Suprapubic skin (tissue), 4 donors: ENCODE results near the gene SPINT4.

ENCODE experiments used
- CTCF ChIP-seq, 2 donors: fragments of 200-600 bp in 1 of 2; fragments of 450-650 bp in 1 of 2; sonication (generic) in 1 of 2; IDR thresholded peaks; one replicate each; pipeline ENCODE4 v1.5.1; 2016 to 2019; ENCODE audit warnings: antibody characterized with exemption in 2 of 2, mild to moderate bottlenecking in 1 of 2, moderate library complexity in 1 of 2
- EP300 ChIP-seq: sonication (generic); formaldehyde crosslinking; IDR thresholded peaks from one replicate; pipeline ENCODE4 v1.6.1; 2017; ENCODE audit warnings: antibody characterized with exemption
- POLR2A ChIP-seq, 2 donors: fragments of 450-650 bp; IDR thresholded peaks; one replicate each; pipeline ENCODE4 v1.6.1; 2017; ENCODE audit warnings: antibody characterized with exemption in 2 of 2, mild to moderate bottlenecking in 2 of 2, moderate library complexity in 2 of 2
- POLR2AphosphoS5 ChIP-seq, 3 donors: sonication (generic); formaldehyde crosslinking; IDR thresholded peaks; one replicate each; pipeline ENCODE4 v1.6.1; 2017; ENCODE audit warnings: antibody characterized with exemption in 3 of 3

GRCh38 chr20:45672765-45673164 lies 49.4 kb upstream of the SPINT4 start:
- TF ChIP-seq CTCF (IDR thresholded peaks at IDR 0.05) (no peak), EP300 (no peak), POLR2A (IDR thresholded peaks at IDR 0.05) (no peak), POLR2AphosphoS5 (IDR thresholded peaks at IDR 0.05) (no peak)
